GM21825 (cell line): Measurements from ENCODE around the gene RBMS1.
"Not testable (repeated sequence)": the region's sequence is repeated elsewhere in the genome, so short reads cannot be mapped to it uniquely, and the experiment has no call there.

Experiments
- ATAC-seq: cut with Tn5 transposase; IDR thresholded peaks from one replicate; pipeline ENCODE4 v1.9.1; 2021; ENCODE audit warnings: mild to moderate bottlenecking, moderate library complexity; ENCODE audit not compliant: unreplicated experiment

The RBMS1 gene

GRCh38 chr2:160505256-160505655 is 11.6 kb upstream of the RBMS1 start:
- no peak for ATAC-seq

GRCh38 chr2:160502478-160502877 is 8.9 kb upstream of the RBMS1 start:
- ATAC-seq: no peak

GRCh38 chr2:160501370-160501769 is 7.8 kb upstream of the RBMS1 start:
- ATAC-seq: no peak

GRCh38 chr2:160499865-160500264 is 6.3 kb upstream of the RBMS1 start:
- ATAC-seq: no peak

- ATAC-seq: no peak
Measured at GRCh38 chr2:160498137-160498536, 4.5 kb upstream of the RBMS1 start.

GRCh38 chr2:160494201-160494644 is 616 bp upstream of the RBMS1 start:
- no peak for ATAC-seq

- ATAC-seq: no peak
Measured at GRCh38 chr2:160492401-160493226, 993 bp downstream of the RBMS1 start.

GRCh38 chr2:160491911-160492371 is 1.7 kb downstream of the RBMS1 start:
- no peak for ATAC-seq

GRCh38 chr2:160490733-160491685 is 2.6 kb downstream of the RBMS1 start:
- ATAC-seq: no peak

- no peak for ATAC-seq
Measured at GRCh38 chr2:160489111-160489510, 4.5 kb downstream of the RBMS1 start.

GRCh38 chr2:160488289-160488688 is 5.3 kb downstream of the RBMS1 start:
- not testable (repeated sequence) for ATAC-seq

GRCh38 chr2:160486341-160486740 is 7.3 kb downstream of the RBMS1 start:
- no peak for ATAC-seq

GRCh38 chr2:160484859-160485520 is 8.6 kb downstream of the RBMS1 start:
- no peak for ATAC-seq

- no peak for ATAC-seq
Measured at GRCh38 chr2:160482673-160483072, 10.9 kb downstream of the RBMS1 start.

GRCh38 chr2:160479269-160479668 is 14.3 kb downstream of the RBMS1 start:
- no peak for ATAC-seq

- ATAC-seq: no peak
Measured at GRCh38 chr2:160478660-160479059, 14.9 kb downstream of the RBMS1 start.

GRCh38 chr2:160477032-160477431 is 16.6 kb downstream of the RBMS1 start:
- ATAC-seq: no peak

- no peak for ATAC-seq
Measured at GRCh38 chr2:160474891-160475787, 18.5 kb downstream of the RBMS1 start.

GRCh38 chr2:160474319-160474645 is 19.3 kb downstream of the RBMS1 start:
- no peak for ATAC-seq
